A549 treated with ZK216348 at 1 μM for 4 hours (cell line): ENCODE measurements around the gene SYNE2. TPM values are rescaled to one million over a fixed set of nuclear protein-coding genes. Genes with fewer than 3 reads are reported as not detected.

Experiments
- total RNA-seq: library from RNA; stranded (reverse); fragments of 200-300 nt; extraction: Qiagen RNA extraction; gene quantifications from 5 replicates; pipeline ENCODE4 v1.2.3, GENCODE V29; 2022; ENCODE audit warnings: low read depth

The SYNE2 gene, protein sequence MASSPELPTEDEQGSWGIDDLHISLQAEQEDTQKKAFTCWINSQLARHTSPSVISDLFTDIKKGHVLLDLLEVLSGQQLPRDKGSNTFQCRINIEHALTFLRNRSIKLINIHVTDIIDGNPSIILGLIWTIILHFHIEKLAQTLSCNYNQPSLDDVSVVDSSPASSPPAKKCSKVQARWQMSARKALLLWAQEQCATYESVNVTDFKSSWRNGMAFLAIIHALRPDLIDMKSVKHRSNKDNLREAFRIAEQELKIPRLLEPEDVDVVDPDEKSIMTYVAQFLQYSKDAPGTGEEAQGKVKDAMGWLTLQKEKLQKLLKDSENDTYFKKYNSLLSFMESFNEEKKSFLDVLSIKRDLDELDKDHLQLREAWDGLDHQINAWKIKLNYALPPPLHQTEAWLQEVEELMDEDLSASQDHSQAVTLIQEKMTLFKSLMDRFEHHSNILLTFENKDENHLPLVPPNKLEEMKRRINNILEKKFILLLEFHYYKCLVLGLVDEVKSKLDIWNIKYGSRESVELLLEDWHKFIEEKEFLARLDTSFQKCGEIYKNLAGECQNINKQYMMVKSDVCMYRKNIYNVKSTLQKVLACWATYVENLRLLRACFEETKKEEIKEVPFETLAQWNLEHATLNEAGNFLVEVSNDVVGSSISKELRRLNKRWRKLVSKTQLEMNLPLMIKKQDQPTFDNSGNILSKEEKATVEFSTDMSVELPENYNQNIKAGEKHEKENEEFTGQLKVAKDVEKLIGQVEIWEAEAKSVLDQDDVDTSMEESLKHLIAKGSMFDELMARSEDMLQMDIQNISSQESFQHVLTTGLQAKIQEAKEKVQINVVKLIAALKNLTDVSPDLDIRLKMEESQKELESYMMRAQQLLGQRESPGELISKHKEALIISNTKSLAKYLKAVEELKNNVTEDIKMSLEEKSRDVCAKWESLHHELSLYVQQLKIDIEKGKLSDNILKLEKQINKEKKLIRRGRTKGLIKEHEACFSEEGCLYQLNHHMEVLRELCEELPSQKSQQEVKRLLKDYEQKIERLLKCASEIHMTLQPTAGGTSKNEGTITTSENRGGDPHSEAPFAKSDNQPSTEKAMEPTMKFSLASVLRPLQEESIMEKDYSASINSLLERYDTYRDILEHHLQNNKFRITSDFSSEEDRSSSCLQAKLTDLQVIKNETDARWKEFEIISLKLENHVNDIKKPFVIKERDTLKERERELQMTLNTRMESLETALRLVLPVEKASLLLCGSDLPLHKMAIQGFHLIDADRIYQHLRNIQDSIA (N-terminal part only)
- 9.1 to 11.9 TPM (median 10.6 TPM) in 5 replicates for total RNA-seq

DNA sequence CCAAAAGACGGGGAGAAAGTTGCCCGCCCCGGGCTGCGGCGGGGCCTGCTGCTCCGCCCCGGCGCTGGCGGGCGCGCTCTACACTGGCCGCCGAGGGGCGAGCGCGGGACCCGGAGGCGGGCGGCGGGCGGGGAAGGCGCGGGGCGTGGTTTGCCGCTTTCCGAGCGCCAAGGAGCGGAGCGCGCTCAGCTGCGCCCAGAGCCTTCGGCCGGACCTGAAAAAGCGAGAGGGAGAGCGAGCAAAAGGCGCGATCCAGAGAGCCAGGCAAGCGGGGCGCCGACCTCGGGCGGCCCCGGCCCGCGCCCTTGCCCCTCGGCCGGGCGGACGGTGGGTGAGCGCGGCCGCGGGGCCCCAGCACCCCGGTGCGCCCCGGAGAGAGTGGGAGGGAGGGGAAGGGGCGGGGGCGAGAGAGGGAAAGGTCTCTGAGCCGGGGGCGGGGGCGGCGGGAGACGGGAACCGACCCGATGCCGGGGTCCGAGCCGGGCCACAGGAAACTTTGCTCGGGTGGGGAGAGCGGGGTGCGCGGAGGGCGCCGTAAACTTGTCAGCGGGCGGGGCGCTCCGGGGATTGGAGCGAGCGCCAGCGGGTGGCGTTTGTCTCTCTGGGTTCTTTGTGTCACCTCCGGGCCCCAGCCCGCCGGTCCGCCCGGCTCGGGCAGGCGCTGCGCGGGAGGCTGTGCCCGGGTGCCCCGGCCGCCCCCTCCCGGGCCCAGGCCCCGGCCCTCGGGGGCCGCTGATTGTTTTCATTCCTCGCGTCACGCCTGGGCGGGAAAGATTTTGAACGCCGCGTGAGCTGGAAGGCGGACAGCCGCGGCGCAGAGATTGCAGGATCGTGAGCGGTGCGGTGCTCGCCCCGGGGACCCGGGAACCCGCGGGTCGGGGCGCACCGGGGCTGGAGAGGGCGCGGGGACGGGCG, at the start of gene SYNE2:
Gene SYNE2, plus strand, starts transcription at position 188 of the 915 bp plus-strand sequence. CDS start 56,145 bp downstream, outside the sequence.

Other genes with a start within 250 kb of the SYNE2 start
- gene WDR89, start 211.1 kb upstream of the SYNE2 start, total RNA-seq = 6.8 to 10.4 TPM (median 9.4 TPM) in 5 replicates
- 6.6 to 17.0 TPM (median 14.1 TPM) in 5 replicates for gene SGPP1, start 124.9 kb upstream of the SYNE2 start, total RNA-seq